Urinary bladder (tissue), 4 donors: ENCODE data around the gene TSSC4. TPM values are rescaled to one million over a fixed set of nuclear protein-coding genes. Genes with fewer than 3 reads are reported as not detected.

ENCODE experiments used
- DNase-seq: peaks from one replicate; pipeline ENCODE4 v3.0.0-alpha.2; 2015; ENCODE audit errors: extremely low spot score
- H3K27ac ChIP-seq: one replicate; pipeline ENCODE4 v1.5.1; 2013; ENCODE audit warnings: low read depth, mild to moderate bottlenecking, moderate library complexity
- H3K36me3 ChIP-seq: one replicate; pipeline ENCODE4 v1.6.1; 2013; ENCODE audit warnings: mild to moderate bottlenecking, moderate library complexity; ENCODE audit not compliant: insufficient read depth
- H3K4me1 ChIP-seq: one replicate; pipeline ENCODE4 v1.6.1; 2013; ENCODE audit warnings: mild to moderate bottlenecking, moderate library complexity; ENCODE audit not compliant: insufficient read depth
- H3K4me3 ChIP-seq: one replicate; pipeline ENCODE4 v1.5.1; 2013; ENCODE audit warnings: low read depth, low read length
- WGBS: extraction: QIAGEN DNeasy Blood & Tissue Kit; methylation state at CpG from one replicate; pipeline ENCODE4 v1.1.7; 2013; 5-methylcytosine and 5-hydroxymethylcytosine counted together
- polyA plus RNA-seq: library from polyadenylated mRNA; stranded (reverse); fragments of 200-250 nt; gene quantifications from one replicate; pipeline ENCODE4 v1.2.3, GENCODE V29; 2013
- total RNA-seq: library from RNA; depleted of rRNA; stranded (reverse); fragments of >200 nt; gene quantifications from one replicate; pipeline ENCODE4 v1.2.3, GENCODE V29; 2014
- donor health status: healthy with polysubstance abuse.
- donor health status: healthy.

TSSC4 gene
- total and polyA plus RNA-seq, 2 donors, result 16.6 to 61.7 TPM

- 89% methylated on average over 13 of the region's 13 CpGs for WGBS
- Histone ChIP-seq H3K4me1 (no peaks in the 10 kb centered on the region), H3K36me3 (no peaks in the 10 kb centered on the region), H3K27ac (no peak overlapping the region), H3K4me3 (no peak overlapping the region)
- no peak for DNase-seq
Measured at GRCh38 chr11:2426221-2426620, 25.7 kb downstream of the TSSC4 start.

GRCh38 chr11:2426826-2427521 is 26.4 kb downstream of the TSSC4 start:
- Histone ChIP-seq H3K4me3 (no peak overlapping the region), H3K36me3 (no peaks in the 10 kb centered on the region), H3K4me1 (no peaks in the 10 kb centered on the region), H3K27ac (no peak overlapping the region)
- 85% methylated on average over 14 of the region's 14 CpGs for WGBS
- no peak for DNase-seq

- no peaks in the 10 kb centered on the region for H3K36me3 ChIP-seq
- H3K4me1 ChIP-seq, result no peaks in the 10 kb centered on the region
- DNase-seq, result no peak
- H3K27ac ChIP-seq, result no peak overlapping the region
- H3K4me3 ChIP-seq, result no peak overlapping the region
- 71% methylated on average over 12 of the region's 12 CpGs for WGBS
Measured at GRCh38 chr11:2427721-2428321, 27.3 kb downstream of the TSSC4 start.

GRCh38 chr11:2428322-2428795 is 27.8 kb downstream of the TSSC4 start:
- DNase-seq, result no peak
- Histone ChIP-seq H3K27ac (no peak overlapping the region), H3K4me1 (no peaks in the 10 kb centered on the region), H3K4me3 (no peak overlapping the region), H3K36me3 (no peaks in the 10 kb centered on the region)
- WGBS, result 68% methylated on average over 8 of the region's 8 CpGs

- Histone ChIP-seq H3K4me1 (no peaks in the 10 kb centered on the region), H3K36me3 (no peaks in the 10 kb centered on the region), H3K27ac (no peak overlapping the region), H3K4me3 (no peak overlapping the region)
- 90% methylated on average over 1 of the region's 1 CpG for WGBS
- no peak for DNase-seq
Measured at GRCh38 chr11:2431395-2431794, 30.8 kb downstream of the TSSC4 start.

GRCh38 chr11:2432171-2432621 is 31.6 kb downstream of the TSSC4 start:
- Histone ChIP-seq H3K4me3 (no peak overlapping the region), H3K4me1 (no peaks in the 10 kb centered on the region), H3K36me3 (no peaks in the 10 kb centered on the region), H3K27ac (no peak overlapping the region)
- DNase-seq, result no peak
- WGBS, result 67% methylated on average over 15 of the region's 15 CpGs

- no peak for DNase-seq
- H3K36me3 ChIP-seq, result no peaks in the 10 kb centered on the region
- 97% methylated on average over 13 of the region's 13 CpGs for WGBS
- no peak overlapping the region for H3K4me3 ChIP-seq
- H3K27ac ChIP-seq, result no peak overlapping the region
- H3K4me1 ChIP-seq, result no peaks in the 10 kb centered on the region
Measured at GRCh38 chr11:2432628-2433071, 32.1 kb downstream of the TSSC4 start.

GRCh38 chr11:2433106-2433925 is 32.8 kb downstream of the TSSC4 start:
- DNase-seq, result no peak
- no peaks in the 10 kb centered on the region for H3K4me1 ChIP-seq
- 88% methylated on average over 22 of the region's 22 CpGs for WGBS
- H3K4me3 ChIP-seq, result no peak overlapping the region
- H3K36me3 ChIP-seq, result no peaks in the 10 kb centered on the region
- no peak overlapping the region for H3K27ac ChIP-seq

- WGBS, result 95% methylated on average over 8 of the region's 8 CpGs
- Histone ChIP-seq H3K27ac (no peak overlapping the region), H3K4me1 (no peaks in the 10 kb centered on the region), H3K36me3 (no peaks in the 10 kb centered on the region), H3K4me3 (no peak overlapping the region)
- DNase-seq, result no peak
Measured at GRCh38 chr11:2434008-2434407, 33.5 kb downstream of the TSSC4 start.

GRCh38 chr11:2434506-2435255 is 34.1 kb downstream of the TSSC4 start:
- DNase-seq, result no peak
- WGBS, result 82% methylated on average over 11 of the region's 11 CpGs
- H3K36me3 ChIP-seq, result no peaks in the 10 kb centered on the region
- H3K4me3 ChIP-seq, result no peak overlapping the region
- no peaks in the 10 kb centered on the region for H3K4me1 ChIP-seq
- no peak overlapping the region for H3K27ac ChIP-seq

GRCh38 chr11:2435288-2436012 is 34.9 kb downstream of the TSSC4 start:
- WGBS, result 88% methylated on average over 12 of the region's 12 CpGs
- Histone ChIP-seq H3K4me1 (no peaks in the 10 kb centered on the region), H3K36me3 (no peaks in the 10 kb centered on the region), H3K4me3 (no peak overlapping the region), H3K27ac (no peak overlapping the region)
- no peak for DNase-seq

GRCh38 chr11:2436013-2436520 is 35.5 kb downstream of the TSSC4 start:
- DNase-seq, result no peak
- Histone ChIP-seq H3K4me3 (no peak overlapping the region), H3K4me1 (no peaks in the 10 kb centered on the region), H3K36me3 (no peaks in the 10 kb centered on the region), H3K27ac (no peak overlapping the region)
- WGBS, result 76% methylated on average over 10 of the region's 10 CpGs
